ENCODE data around the gene MYBBP1A. TPM values are rescaled to one million over a fixed set of nuclear protein-coding genes. Genes with fewer than 3 reads are reported as not detected.
"Not testable (repeated sequence)": the region's sequence is repeated elsewhere in the genome, so short reads cannot be mapped to it uniquely, and the experiment has no call there.

Gene MYBBP1A
- total and polyA plus RNA-seq, 3 experiments from 2014 or later, result 34.1 to 157 (median 148) TPM

GRCh38 chr17:4593021-4593421 is 37.8 kb upstream of the MYBBP1A start:
- Histone ChIP-seq H3K27ac (ENCODE audit: low read depth, low read length) (no peak overlapping the region), H3K9me3 (ENCODE audit: low read length) (no peaks in the 10 kb centered on the region), H3K27me3 (ENCODE audit: insufficient read depth, low read length, poor library complexity, severe bottlenecking) (no peaks in the 10 kb centered on the region), H3K4me3 (ENCODE audit: low read length) (no peak overlapping the region), H3K4me1 (ENCODE audit: insufficient read depth, low read length) (no peaks in the 10 kb centered on the region), H3K36me3 (ENCODE audit: insufficient read depth, low read length) (no peaks in the 10 kb centered on the region)
- Mint-ChIP-seq H3K4me3 (no peak overlapping the region), H3K27me3 (peaks cover 11 to 19% of the 10 kb centered on the region in 2 donors), H3K27ac (no peak overlapping the region), H3K36me3 (no peaks in the 10 kb centered on the region), H3K9me3 (no peaks in the 10 kb centered on the region), H3K4me1 (peaks cover 0 to 5% (median 4%) of the 10 kb centered on the region in 3 donors)
- ChIA-PET POLR2A (no interaction called here), CTCF (interaction anchor here (1.6 kb wide), 1 partner anchor 26 kb away, joined by 4 read pairs; no protein-coding TSS in a partner anchor)
- no peak for DNase-seq

DNA sequence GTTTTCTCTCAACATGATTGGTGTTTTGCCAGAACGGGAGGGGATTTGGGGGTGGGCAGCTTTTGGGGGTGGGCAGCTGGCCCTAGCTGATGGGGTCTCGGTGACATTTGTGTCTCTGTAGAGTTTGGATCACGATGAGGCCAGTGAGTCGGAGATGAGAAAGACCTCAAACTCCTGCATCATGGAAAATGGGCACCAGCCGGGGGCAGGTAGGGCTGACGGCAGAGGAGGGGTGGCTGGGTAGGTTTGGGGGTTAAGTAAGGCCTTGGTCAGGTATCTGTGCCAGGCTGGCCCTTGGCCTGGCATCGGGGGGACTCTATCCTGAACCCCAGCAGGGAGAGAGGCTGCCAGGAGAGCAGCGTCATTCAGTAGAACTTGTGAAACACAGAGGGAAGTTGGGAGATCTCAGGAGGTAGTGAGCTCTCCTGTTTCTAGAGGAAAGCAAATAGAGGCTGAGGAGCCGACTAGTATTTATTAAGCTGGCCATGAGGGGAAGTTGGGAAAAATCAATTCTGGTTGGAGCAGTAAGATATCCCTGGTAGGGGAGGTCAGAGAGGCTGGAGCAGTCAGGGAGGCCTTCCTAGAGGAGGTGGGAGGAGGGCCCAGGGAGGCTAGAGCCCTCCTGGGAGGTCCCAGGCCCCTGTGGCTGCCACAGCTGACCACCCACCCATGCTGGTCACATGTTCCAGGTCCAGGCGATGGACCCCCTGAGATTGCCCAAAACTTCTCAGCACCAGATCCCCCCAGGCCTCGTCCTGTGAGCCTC is 37.2 kb upstream of the MYBBP1A start:
- Mint-ChIP-seq H3K9me3 (no peaks in the 10 kb centered on the region), H3K27ac (no peak overlapping the region), H3K4me3 (no peak overlapping the region), H3K36me3 (no peaks in the 10 kb centered on the region), H3K27me3 (peaks cover 9 to 14% of the 10 kb centered on the region in 2 donors), H3K4me1 (peaks cover 0 to 5% (median 4%) of the 10 kb centered on the region in 3 donors)
- Histone ChIP-seq H3K9me3 (ENCODE audit: low read length) (no peaks in the 10 kb centered on the region), H3K27me3 (ENCODE audit: insufficient read depth, low read length, poor library complexity, severe bottlenecking) (no peaks in the 10 kb centered on the region), H3K4me1 (ENCODE audit: insufficient read depth, low read length) (no peaks in the 10 kb centered on the region), H3K27ac (ENCODE audit: low read depth, low read length) (no peak overlapping the region), H3K36me3 (ENCODE audit: insufficient read depth, low read length) (no peaks in the 10 kb centered on the region), H3K4me3 (ENCODE audit: low read length) (no peak overlapping the region)
- ChIA-PET CTCF (interaction anchor here (1.6 kb wide), 1 partner anchor 26 kb away, joined by 4 read pairs; no protein-coding TSS in a partner anchor), POLR2A (no interaction called here)
- DNase-seq, result no peak

- H3K4me3 Mint-ChIP-seq, result no peak overlapping the region
- POLR2A ChIA-PET, result no interaction called here
- H3K36me3 Mint-ChIP-seq, result no peaks in the 10 kb centered on the region
- H3K4me1 ChIP-seq (ENCODE audit: insufficient read depth, low read length), result no peaks in the 10 kb centered on the region
- peaks cover 10 to 18% of the 10 kb centered on the region in 2 donors for H3K27me3 Mint-ChIP-seq
- CTCF ChIA-PET, result interaction anchor here (1.6 kb wide), 1 partner anchor 25 kb away, joined by 4 read pairs; no protein-coding TSS in a partner anchor
- no peaks in the 10 kb centered on the region for H3K27me3 ChIP-seq (ENCODE audit: insufficient read depth, low read length, poor library complexity, severe bottlenecking)
- H3K36me3 ChIP-seq (ENCODE audit: insufficient read depth, low read length), result no peaks in the 10 kb centered on the region
- no peak overlapping the region for H3K4me3 ChIP-seq (ENCODE audit: low read length)
- DNase-seq, result no peak
- no peak overlapping the region for H3K27ac ChIP-seq (ENCODE audit: low read depth, low read length)
- no peak overlapping the region for H3K27ac Mint-ChIP-seq
- no peaks in the 10 kb centered on the region for H3K9me3 ChIP-seq (ENCODE audit: low read length)
- H3K9me3 Mint-ChIP-seq, result no peaks in the 10 kb centered on the region
- peaks cover 0 to 5% (median 4%) of the 10 kb centered on the region in 3 donors for H3K4me1 Mint-ChIP-seq
Observed at GRCh38 chr17:4591529-4591928, 36.3 kb upstream of the MYBBP1A start.

DNA sequence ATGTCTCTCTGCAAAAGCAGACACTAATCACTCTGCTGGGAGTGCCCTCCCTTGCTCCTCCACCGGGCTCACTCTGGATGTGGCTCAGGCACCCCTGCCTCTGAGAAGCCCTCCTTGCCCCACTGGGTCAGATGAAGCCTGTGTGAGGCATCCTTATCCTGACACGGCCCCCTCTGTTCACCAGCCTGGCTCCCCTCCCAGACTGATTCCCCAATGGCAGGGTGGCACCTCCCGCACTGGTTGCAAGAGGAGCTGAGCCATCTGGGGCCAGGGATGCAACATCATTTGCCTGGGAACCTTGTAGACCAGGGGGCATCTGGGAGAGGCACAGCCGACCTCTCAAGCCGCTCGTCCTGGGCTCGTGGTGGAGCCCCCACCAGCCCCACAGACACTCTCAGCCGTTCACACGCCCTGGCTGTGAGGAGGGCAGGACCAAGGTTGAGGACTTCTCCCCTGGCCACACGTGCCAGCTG is 35.8 kb upstream of the MYBBP1A start:
- Histone ChIP-seq H3K27me3 (ENCODE audit: insufficient read depth, low read length, poor library complexity, severe bottlenecking) (peaks cover under 1% of the 10 kb centered on the region), H3K4me1 (ENCODE audit: insufficient read depth, low read length) (no peaks in the 10 kb centered on the region), H3K27ac (ENCODE audit: low read depth, low read length) (no peak overlapping the region), H3K9me3 (ENCODE audit: low read length) (no peaks in the 10 kb centered on the region), H3K4me3 (ENCODE audit: low read length) (no peak overlapping the region), H3K36me3 (ENCODE audit: insufficient read depth, low read length) (no peaks in the 10 kb centered on the region)
- Mint-ChIP-seq H3K4me3 (no peak overlapping the region), H3K27me3 (peaks cover 14 to 23% of the 10 kb centered on the region in 2 donors), H3K4me1 (peaks cover 0 to 5% (median 4%) of the 10 kb centered on the region in 3 donors), H3K27ac (no peak overlapping the region), H3K36me3 (no peaks in the 10 kb centered on the region), H3K9me3 (no peaks in the 10 kb centered on the region)
- POLR2A ChIA-PET, result no interaction called here
- DNase-seq, result no peak
- CTCF ChIA-PET, result no interaction called here

DNA sequence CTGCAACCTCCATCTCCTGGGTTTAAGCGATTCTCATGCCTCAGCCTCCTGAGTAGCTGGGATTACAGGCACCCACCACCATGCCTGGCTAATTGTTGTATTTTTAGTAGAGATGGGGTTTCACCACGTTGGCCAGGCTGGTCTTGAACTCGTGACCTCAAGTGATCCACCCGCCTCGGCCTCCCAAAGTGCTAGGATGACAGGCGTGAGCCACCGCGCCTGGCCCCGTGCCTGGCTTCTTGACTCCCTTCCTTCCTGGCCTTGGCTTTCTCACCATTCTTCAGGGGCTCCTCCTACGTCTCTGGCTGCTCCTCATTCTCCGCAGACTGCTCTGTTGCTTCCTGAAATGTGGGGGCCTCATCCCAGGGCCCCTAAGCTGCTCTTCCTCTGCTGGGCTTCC is 34.9 kb upstream of the MYBBP1A start:
- H3K9me3 Mint-ChIP-seq; H3K4me1 Mint-ChIP-seq; H3K4me3 Mint-ChIP-seq; H3K4me1 ChIP-seq (ENCODE audit: insufficient read depth, low read length); H3K27ac Mint-ChIP-seq; H3K4me3 ChIP-seq (ENCODE audit: low read length); CTCF ChIA-PET; H3K36me3 ChIP-seq (ENCODE audit: insufficient read depth, low read length); POLR2A ChIA-PET; H3K27ac ChIP-seq (ENCODE audit: low read depth, low read length); H3K36me3 Mint-ChIP-seq; H3K9me3 ChIP-seq (ENCODE audit: low read length); DNase-seq: not testable (repeated sequence)
- H3K27me3 ChIP-seq (ENCODE audit: insufficient read depth, low read length, poor library complexity, severe bottlenecking), result peaks cover 10% of the 10 kb centered on the region
- H3K27me3 Mint-ChIP-seq, result peaks cover 17 to 29% of the 10 kb centered on the region in 2 donors

DNA sequence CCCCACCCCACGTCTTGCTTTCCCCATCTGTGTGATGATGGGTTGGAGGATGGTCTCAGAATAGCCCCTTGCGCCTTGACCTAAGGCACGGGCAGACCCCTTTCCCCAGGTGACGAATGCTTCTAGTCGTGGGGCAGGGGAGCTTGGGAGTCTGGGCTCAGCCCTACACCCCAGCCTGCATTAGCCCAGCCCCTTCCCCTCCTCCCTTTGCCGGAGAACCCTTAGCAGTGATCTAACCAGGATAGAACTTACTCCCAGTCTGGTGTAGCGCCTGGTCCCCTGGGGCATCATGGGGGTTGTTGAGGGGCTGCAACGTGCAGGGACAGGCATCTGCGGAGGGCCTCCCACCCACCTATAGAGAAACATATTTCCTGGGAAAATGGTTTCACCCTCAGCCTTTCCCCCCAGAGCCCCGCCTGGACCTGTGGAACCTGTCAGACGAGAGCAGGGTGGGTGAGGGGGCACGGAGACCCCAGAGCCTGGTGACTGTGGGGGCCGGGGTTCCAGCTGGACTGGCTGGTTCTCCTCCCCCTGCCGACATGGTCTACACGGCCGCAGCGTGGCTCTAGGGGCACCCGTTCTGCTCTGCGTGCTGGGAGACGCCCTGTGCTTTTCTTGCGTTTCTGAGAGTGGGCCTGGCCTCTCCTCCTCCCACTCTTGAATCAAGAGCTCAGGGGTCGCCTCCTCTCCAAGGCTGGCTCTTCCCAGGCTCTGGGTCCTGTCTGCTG is 33.9 kb upstream of the MYBBP1A start:
- Histone ChIP-seq H3K4me1 (ENCODE audit: insufficient read depth, low read length) (no peaks in the 10 kb centered on the region), H3K4me3 (ENCODE audit: low read length) (no peak overlapping the region), H3K27me3 (ENCODE audit: insufficient read depth, low read length, poor library complexity, severe bottlenecking) (peaks cover 10% of the 10 kb centered on the region), H3K9me3 (ENCODE audit: low read length) (no peaks in the 10 kb centered on the region), H3K36me3 (ENCODE audit: insufficient read depth, low read length) (no peaks in the 10 kb centered on the region), H3K27ac (ENCODE audit: low read depth, low read length) (no peak overlapping the region)
- DNase-seq, result no peak
- H3K27me3 Mint-ChIP-seq, result peaks cover 17 to 30% of the 10 kb centered on the region in 2 donors
- ChIA-PET POLR2A (no interaction called here), CTCF (interaction anchor here (0.9 kb wide), 1 partner anchor 22 kb away, joined by 3 read pairs; no protein-coding TSS in a partner anchor)
- H3K4me3 Mint-ChIP-seq, result no peak overlapping the region
- no peaks in the 10 kb centered on the region for H3K9me3 Mint-ChIP-seq
- H3K27ac Mint-ChIP-seq, result peak overlapping the region in 1 of 8 donors; percentile 61
- no peaks in the 10 kb centered on the region for H3K36me3 Mint-ChIP-seq
- H3K4me1 Mint-ChIP-seq, result peaks cover 0 to 4% (median 1%) of the 10 kb centered on the region in 3 donors

GRCh38 chr17:4588391-4588790 is 33.2 kb upstream of the MYBBP1A start:
- Mint-ChIP-seq H3K9me3 (no peaks in the 10 kb centered on the region), H3K36me3 (no peaks in the 10 kb centered on the region), H3K27me3 (peaks cover 22 to 36% of the 10 kb centered on the region in 2 donors), H3K27ac (peak overlapping the region in 2 of 8 donors; percentile 61 to 84), H3K4me3 (no peak overlapping the region), H3K4me1 (peaks cover 4 to 10% (median 4%) of the 10 kb centered on the region in 3 donors)
- H3K36me3 ChIP-seq (ENCODE audit: insufficient read depth, low read length), result no peaks in the 10 kb centered on the region
- CTCF ChIA-PET, result interaction anchor here (0.9 kb wide), 1 partner anchor 21 kb away, joined by 3 read pairs; no protein-coding TSS in a partner anchor
- no peak for DNase-seq
- H3K27ac ChIP-seq (ENCODE audit: low read depth, low read length), result no peak overlapping the region
- POLR2A ChIA-PET, result no interaction called here
- H3K4me1 ChIP-seq (ENCODE audit: insufficient read depth, low read length), result no peaks in the 10 kb centered on the region
- H3K9me3 ChIP-seq (ENCODE audit: low read length), result no peaks in the 10 kb centered on the region
- H3K27me3 ChIP-seq (ENCODE audit: insufficient read depth, low read length, poor library complexity, severe bottlenecking), result peaks cover 16% of the 10 kb centered on the region
- no peak overlapping the region for H3K4me3 ChIP-seq (ENCODE audit: low read length)

- no peak overlapping the region for H3K27ac Mint-ChIP-seq
- H3K9me3 ChIP-seq (ENCODE audit: low read length), result no peaks in the 10 kb centered on the region
- no peak for DNase-seq
- no peak overlapping the region for H3K4me3 ChIP-seq (ENCODE audit: low read length)
- H3K9me3 Mint-ChIP-seq, result no peaks in the 10 kb centered on the region
- ChIA-PET CTCF (no interaction called here), POLR2A (no interaction called here)
- H3K36me3 Mint-ChIP-seq, result no peaks in the 10 kb centered on the region
- H3K27ac ChIP-seq (ENCODE audit: low read depth, low read length), result no peak overlapping the region
- peaks cover 4 to 14% (median 4%) of the 10 kb centered on the region in 3 donors for H3K4me1 Mint-ChIP-seq
- H3K4me3 Mint-ChIP-seq, result no peak overlapping the region
- no peaks in the 10 kb centered on the region for H3K4me1 ChIP-seq (ENCODE audit: insufficient read depth, low read length)
- H3K27me3 Mint-ChIP-seq, result peaks cover 28 to 41% of the 10 kb centered on the region in 2 donors
- no peaks in the 10 kb centered on the region for H3K36me3 ChIP-seq (ENCODE audit: insufficient read depth, low read length)
- peaks cover 16% of the 10 kb centered on the region for H3K27me3 ChIP-seq (ENCODE audit: insufficient read depth, low read length, poor library complexity, severe bottlenecking)
Observed at GRCh38 chr17:4587803-4588202, 32.6 kb upstream of the MYBBP1A start.

Measured in CD8-positive, alpha-beta memory T cell (primary cell).